GM20000 (cell line): Measurements from ENCODE around the gene SLAMF8.

Experiments
- DNase-seq: peaks from one replicate; pipeline ENCODE4 v3.0.0; 2012; ENCODE audit warnings: low spot score
- TF ChIP-seq, protein P1 (sequence below): IDR thresholded peaks from 2 replicates; pipeline ENCODE4 v1.5.1; 2012; ENCODE audit warnings: mild to moderate bottlenecking, control low read depth; ENCODE audit errors: extremely low read depth, missing control alignments

The SLAMF8 gene

GRCh38 chr1:159866066-159866465 is 39.4 kb downstream of the SLAMF8 start:
- TF ChIP-seq, protein P1, sequence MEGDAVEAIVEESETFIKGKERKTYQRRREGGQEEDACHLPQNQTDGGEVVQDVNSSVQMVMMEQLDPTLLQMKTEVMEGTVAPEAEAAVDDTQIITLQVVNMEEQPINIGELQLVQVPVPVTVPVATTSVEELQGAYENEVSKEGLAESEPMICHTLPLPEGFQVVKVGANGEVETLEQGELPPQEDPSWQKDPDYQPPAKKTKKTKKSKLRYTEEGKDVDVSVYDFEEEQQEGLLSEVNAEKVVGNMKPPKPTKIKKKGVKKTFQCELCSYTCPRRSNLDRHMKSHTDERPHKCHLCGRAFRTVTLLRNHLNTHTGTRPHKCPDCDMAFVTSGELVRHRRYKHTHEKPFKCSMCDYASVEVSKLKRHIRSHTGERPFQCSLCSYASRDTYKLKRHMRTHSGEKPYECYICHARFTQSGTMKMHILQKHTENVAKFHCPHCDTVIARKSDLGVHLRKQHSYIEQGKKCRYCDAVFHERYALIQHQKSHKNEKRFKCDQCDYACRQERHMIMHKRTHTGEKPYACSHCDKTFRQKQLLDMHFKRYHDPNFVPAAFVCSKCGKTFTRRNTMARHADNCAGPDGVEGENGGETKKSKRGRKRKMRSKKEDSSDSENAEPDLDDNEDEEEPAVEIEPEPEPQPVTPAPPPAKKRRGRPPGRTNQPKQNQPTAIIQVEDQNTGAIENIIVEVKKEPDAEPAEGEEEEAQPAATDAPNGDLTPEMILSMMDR: no peak
- no peak for DNase-seq

DNA sequence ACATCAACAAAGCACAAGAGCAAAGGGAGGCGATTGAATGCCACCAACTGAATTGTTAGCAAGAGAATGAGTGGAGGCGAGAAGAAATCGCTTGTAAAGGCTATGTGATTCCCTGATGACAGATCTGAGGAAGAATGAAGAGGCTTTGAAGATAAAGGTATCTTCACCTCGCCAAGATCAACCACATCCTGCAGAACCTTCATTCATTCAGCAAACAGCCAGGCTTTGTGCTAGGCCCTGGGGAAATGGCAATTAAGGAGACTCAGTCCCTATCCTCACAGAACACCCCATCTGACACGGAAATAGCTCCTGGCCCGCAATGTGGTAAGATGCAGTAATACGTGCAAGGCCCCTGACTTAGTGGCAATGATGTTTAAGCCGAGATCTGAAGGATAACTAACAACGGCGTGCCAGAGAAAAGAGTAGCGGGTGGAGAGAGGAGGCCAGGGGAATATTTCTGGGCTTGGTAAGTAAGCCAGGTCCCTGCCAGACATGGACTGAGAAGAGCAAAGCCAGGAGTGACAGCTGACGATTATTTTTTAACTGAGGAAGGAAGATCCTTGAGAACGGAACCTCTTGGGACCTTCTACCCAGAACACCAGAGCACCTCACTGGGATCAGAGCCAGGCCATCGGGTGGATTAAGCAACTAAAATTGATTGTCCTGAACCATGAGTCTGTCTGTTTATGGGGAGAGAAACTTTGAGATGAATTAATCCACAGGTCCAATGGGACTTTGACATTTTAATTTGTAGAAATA is 40.4 kb downstream of the SLAMF8 start:
- no peak for DNase-seq

GRCh38 chr1:159867664-159868026 is 41.0 kb downstream of the SLAMF8 start:
- DNase-seq: no peak

More for the DNA sequence above, 40.4 kb downstream of the SLAMF8 start:
- TF ChIP-seq, protein P1: no peak

DNA sequence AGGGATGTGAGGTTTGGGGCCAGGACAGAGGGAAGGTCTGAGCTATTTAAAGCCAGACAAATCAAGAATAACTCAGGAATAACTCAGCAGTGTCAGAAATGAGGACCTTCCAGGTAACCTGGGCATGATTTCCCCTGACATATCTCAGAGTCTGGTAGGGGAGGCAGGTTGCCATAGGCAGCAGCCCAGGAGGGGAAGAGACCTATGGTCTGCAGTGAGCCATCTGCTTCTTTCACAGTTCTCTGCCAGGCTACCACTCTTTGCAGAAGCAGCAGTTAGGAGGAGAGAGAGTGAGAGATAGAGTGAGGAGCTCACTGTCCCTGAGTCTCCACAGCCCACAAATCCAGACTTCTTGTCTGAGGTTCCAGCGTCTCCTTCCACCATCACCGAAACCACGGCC is 42.1 kb downstream of the SLAMF8 start:
- no peak for DNase-seq
- TF ChIP-seq, protein P1: no peak

More at GRCh38 chr1:159867664-159868026, 41.0 kb downstream of the SLAMF8 start:
- TF ChIP-seq, protein P1: no peak

- no peak for DNase-seq
- TF ChIP-seq, protein P1: no peak
Measured at GRCh38 chr1:159869173-159869572, 42.5 kb downstream of the SLAMF8 start.

DNA sequence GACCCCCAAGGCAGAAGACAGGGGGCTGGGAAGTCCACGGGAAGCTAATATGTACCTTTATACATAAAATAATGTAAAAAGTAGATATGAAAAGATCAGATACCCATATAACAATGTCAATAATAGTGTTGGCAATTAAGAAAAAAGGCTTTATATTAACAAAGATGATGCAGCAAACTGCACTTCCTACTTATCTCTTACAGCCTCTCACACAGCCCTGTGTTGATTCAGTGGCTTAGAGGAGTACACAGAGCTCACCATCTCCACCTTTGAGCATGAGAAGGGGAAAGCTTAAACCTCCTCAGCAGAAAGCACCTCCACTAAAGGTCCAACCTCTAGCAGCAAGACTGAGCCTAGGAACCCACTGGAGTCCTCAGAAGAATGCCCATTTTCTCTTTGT is 42.9 kb downstream of the SLAMF8 start:
- TF ChIP-seq, protein P1: no peak
- no peak for DNase-seq

GRCh38 chr1:159870704-159871103 is 44.0 kb downstream of the SLAMF8 start:
- TF ChIP-seq, protein P1: no peak
- no peak for DNase-seq
